ENCODE results near the gene DUOX1.
"Not testable (repeated sequence)": the region's sequence is repeated elsewhere in the genome, so short reads cannot be mapped to it uniquely, and the experiment has no call there.

DUOX1 gene

GRCh38 chr15:45121706-45122417 lies 7.9 kb upstream of the DUOX1 start:
- no peak for DNase-seq

DNA sequence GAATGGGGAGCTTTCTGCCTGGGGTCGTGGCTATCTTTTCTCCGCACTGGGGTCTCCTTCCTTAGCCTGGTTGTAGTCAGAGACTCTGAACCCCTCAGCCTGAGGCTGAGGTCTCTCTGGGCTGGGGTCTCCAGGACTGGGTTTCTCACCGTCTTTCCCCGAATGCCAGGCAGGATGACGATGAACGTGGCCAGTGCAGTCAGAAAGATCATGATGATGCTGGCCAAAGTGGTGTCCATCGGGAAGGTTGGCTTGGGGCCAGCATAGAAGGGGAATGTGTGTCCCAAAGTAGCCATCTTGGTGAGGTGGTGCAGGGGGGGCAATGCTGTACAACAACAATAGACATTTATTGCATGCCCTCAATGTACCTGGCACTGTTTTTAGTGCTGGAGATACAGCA lies 7.1 kb upstream of the DUOX1 start:
- no peak for DNase-seq

GRCh38 chr15:45123397-45123796 lies 6.4 kb upstream of the DUOX1 start:
- no peak for DNase-seq

GRCh38 chr15:45126535-45127158 lies 3.1 kb upstream of the DUOX1 start:
- DNase-seq, result peak; percentile 35 to 46

DNA sequence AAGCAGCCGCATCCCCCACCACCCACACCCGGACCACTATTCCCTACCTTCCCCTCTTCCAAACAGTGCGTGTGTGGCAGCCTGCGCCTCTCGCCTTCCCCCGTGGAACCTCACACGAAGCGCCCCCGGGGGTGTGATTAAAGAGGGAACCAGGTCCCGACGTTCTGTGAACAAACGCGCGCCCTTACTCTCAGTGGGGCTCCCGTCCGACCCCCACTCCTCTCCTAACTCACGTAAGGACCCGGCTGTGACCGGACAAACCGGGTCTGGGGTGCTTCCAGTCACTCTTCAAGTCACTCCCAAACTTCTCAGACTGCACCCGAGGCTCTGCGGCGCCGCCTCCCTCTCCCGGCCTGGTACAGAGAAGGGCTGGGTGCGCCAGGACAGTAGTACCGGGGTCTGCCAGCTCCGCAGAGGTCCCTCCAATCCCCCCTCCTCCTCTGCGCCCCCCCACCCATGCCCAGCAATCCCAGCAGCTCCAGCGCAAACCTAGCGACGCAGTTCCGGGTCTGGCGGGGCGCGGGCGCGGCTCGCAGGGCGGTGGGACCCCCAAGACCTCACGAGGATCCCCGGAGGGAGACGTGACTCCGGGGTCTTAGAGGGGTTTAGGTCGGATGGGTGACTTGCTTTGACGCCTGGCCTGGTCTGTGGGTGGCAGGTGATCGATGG lies 689 bp upstream of the DUOX1 start:
- no peak for DNase-seq

GRCh38 chr15:45130291-45131000 lies 652 bp downstream of the DUOX1 start:
- no peak for DNase-seq

- DNase-seq, result no peak
Observed at GRCh38 chr15:45131510-45131909, 1.7 kb downstream of the DUOX1 start.

GRCh38 chr15:45132844-45133560 lies 3.2 kb downstream of the DUOX1 start:
- DNase-seq, result no peak

GRCh38 chr15:45133561-45133920 lies 3.7 kb downstream of the DUOX1 start:
- no peak for DNase-seq

DNA sequence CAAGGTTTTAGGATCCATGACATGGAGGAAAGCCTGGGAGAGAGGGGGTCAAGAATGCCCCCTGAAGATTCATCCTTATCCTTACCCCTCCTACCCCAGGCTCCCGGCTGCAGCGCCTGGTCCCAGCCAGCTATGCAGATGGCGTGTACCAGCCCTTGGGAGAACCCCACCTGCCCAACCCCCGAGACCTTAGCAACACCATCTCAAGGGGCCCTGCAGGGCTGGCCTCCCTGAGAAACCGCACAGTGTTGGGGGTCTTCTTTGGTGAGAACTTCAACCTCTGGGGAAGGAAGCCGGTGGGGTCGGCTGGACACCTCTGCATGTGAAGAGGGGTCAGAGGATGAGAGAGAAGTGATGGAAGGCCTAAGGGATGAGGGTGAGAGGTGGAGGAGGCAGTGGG lies 4.3 kb downstream of the DUOX1 start:
- DNase-seq, result no peak

DNA sequence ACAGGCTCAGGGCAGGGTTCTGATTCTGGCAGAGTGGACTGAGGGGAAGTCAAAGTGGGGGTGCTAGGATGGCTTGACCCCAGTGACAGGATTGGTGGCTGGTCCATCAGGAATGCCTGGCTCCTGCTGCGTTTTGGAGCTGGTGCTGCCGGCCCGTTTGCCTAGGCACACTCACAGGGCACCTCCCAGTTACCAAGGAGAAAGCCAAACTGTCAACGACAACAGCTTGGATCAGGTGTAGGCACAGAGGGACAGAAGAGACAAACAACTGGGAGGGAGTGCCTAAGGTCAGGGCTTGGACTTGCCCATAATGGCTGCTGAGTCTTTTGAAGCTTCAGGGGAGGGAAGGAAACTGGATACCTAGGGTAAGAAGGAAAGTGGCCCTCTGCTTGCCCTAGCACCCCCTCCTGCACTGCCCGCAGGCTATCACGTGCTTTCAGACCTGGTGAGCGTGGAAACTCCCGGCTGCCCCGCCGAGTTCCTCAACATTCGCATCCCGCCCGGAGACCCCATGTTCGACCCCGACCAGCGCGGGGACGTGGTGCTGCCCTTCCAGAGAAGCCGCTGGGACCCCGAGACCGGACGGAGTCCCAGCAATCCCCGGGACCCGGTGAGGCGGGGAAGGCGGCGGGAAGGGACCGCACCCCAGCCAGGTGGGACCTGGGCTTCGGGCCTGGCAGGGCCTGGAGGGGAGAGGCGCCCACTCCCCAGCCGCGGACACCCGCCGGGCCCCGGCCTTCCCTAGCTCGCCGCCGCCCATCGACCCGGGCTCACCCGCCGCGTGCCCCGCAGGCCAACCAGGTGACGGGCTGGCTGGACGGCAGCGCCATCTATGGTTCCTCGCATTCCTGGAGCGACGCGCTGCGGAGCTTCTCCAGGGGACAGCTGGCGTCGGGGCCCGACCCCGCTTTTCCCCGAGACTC lies 5.1 kb downstream of the DUOX1 start:
- DNase-seq, result peak in 1 of 2 experiments; percentile 34

DNA sequence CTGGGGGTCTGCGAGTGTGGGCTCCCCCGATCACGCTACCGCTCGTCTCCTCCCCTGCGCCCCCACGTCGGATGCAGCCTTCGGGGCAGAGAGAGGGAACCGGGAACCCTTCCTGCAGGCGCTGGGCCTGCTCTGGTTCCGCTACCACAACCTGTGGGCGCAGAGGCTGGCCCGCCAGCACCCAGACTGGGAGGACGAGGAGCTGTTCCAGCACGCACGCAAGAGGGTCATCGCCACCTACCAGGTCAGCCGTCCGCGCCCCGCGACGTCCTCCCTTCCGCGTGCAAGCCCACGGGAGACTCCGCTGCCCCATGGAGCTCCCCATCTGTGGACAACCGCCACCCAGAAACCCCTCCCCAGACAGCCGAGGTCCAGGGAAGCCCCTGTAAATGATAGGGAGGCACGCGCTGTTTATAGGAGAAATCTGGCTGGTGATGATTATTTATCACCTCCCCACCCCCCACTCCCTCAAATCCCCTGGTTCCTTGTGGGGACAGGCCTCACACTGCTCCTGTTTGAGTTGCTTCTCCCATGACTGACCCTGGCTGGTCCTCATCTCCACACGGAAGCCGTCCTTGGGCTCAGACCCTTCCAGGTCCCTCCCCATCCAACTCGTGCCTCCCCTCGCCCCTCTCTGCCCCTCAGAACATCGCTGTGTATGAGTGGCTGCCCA lies 6.0 kb downstream of the DUOX1 start:
- DNase-seq, result not testable (repeated sequence)

DNA sequence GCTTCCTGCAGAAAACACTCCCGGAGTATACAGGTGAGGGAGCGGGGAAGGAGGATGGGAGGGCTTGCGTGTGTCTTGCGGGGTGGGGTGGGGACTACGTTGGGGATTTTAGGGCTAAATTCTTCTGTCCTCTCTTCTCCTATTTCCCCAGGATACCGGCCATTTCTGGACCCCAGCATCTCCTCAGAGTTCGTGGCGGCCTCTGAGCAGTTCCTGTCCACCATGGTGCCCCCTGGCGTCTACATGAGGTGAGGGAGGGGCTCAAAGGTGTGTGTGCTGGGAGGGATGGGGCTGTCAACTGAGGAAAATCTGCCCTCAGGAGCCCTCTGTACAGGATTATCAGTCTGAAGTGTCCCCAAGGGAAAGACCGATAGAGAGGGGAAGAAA lies 6.6 kb downstream of the DUOX1 start:
- peak in 1 of 2 experiments; percentile 32 for DNase-seq

DNA sequence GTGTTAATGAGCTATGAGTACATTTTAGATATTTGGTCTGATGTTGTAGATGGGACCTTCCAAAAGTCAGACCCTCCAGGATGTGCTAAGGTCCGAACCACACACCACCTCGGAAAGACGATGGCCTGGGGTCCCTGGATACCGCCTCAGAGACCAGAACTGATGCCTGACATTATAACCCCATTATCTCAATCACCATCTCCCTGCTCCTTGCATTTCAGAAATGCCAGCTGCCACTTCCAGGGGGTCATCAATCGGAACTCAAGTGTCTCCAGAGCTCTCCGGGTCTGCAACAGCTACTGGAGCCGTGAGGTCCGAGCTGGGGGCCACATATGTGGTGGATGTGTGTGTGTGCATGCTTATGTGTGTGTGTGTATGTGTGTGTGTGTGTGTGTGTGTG lies 7.9 kb downstream of the DUOX1 start:
- DNase-seq, result no peak

GRCh38 chr15:45138814-45139765 lies 9.3 kb downstream of the DUOX1 start:
- no peak for DNase-seq

DNA sequence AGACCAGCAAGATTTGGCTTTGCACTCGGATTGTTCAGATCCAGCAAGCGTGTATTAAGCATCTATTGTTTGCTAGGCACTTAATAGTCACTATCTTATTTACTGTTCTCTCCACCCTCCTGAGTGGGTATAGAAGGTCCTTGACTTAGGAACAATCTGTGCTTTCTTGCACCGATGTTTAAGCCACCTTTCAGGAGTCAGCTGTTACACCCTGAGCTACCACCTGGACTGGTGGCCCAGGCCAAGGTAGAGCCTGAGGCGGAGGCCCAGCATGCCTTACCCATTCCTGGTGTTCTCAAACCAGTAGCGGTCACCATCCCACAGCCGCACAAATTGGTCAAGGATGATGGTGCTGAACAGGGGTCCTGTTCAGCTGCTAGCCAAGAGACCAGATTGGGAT lies 10.0 kb downstream of the DUOX1 start:
- no peak for DNase-seq

DNA sequence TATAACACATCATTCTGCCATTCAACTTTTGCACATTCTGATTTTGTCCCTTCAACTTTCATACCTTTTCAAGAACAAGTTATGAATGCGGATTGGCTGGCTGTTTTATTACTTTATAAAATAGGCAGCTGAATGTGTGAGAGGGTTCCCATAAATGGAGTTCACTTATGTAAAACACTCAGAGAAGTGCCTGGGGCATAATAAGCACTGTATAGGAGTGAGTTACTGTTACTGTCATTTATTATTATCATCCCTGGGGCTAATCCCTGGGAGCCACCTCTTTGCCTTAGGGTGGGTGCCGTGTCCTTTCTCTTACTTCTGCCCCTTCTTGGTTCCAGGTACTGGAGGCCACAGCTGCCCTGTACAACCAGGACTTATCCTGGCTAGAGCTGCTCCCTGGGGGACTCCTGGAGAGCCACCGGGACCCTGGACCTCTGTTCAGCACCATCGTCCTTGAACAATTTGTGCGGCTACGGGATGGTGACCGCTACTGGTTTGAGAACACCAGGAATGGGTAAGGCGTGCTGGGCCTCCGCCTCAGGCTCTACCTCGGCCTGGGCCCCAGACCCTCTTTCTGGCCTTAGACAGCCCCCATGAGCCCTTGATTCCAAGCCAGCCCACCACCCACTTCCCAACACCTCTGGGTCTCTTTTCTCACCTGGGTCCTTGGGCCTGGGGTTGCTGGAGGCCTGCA lies 10.9 kb downstream of the DUOX1 start:
- DNase-seq, result no peak

GRCh38 chr15:45141386-45141785 lies 11.6 kb downstream of the DUOX1 start:
- DNase-seq, result no peak

DNA sequence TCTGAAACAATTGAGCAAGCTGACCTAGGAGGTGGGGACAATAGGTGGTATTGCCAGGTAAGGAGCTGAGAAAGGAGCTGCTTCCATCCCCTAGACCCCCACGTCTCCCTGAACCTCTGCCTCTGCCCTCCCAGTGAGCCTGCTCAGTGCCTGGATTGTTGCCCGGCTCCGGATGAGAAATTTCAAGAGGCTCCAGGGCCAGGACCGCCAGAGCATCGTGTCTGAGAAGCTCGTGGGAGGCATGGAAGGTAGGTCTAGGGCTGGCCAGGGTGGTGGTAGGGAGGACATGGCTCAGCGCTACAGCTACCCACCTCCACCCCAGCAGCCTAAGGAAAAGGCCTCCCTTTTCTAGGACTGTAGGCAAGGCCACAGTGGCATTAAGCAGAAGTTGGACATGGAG lies 13.3 kb downstream of the DUOX1 start:
- no peak for DNase-seq
